ENCODE measurements around the gene ITPRID1.
"Not testable (repeated sequence)": the region's sequence is repeated elsewhere in the genome, so short reads cannot be mapped to it uniquely, and the experiment has no call there.

Gene ITPRID1

DNA sequence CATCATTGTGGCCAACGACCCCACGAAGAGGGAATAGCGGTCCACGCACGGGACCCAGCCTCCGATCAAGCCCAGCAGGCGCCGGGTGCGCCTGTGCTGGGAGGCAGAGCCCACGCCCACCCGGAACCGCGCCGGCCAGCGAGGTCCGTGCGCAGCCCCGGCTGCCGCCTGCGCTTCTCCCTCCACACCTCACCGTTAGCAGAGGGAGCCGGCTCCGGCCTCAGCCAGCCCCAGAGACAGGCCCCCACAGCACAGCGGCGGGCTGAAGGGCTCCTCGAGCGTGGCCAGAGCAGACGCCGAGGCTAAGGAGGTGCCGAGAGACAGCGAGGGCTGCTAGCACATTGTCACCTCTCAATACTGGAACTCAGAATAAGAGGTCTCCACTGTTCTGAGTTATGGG lies 3.6 kb downstream of the ITPRID1 start:
- no peak for DNase-seq

DNA sequence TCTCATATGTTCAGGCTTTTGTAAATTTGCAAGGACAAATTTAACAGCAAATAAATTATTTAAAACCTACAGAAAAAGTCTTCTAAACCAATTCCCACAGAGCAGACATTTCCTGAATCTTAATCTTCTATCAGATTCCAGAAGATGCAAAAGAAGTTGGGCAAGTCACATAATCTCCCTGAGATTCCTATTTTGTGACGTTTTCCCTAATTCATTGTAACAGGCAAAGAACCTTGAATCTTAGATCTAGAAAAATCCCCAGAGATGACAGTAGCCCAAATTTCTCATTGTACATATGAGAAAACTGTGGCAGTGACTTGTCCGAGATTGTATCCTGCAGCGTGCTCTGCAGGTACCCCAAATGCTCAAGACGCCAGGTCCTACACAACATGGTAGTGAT lies 4.9 kb downstream of the ITPRID1 start:
- DNase-seq, result no peak

DNA sequence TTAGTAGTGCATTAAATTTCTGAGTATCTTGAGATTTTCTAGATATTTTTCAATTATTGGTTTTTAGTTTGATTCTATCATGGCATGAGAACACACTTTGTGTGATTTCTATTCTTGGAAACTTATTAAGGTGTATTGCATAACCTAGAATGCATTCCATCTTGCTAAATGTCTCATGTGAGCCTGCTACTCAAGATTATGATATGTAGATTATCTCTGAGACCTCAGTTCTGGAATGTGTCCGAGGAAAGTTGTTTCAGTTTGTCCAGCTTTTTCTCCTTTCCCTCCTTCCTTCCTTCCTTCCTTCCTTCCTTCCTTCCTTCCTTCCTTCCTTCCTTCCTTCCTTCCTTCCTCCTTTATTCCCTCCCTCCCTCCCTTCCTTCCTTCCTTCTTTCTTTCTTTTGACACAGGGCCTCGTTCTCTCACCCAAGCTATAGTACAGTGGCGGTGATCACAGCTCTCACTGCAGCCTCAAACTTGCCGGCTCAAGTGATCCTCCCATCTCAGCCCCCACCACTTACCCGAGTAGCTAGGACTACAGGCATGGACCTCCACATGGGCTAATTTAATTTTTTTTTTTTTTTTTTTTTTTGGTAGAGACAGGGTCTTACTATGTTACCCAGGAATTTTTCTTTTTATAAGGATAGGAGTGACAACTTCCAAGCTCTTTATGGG lies 7.6 kb downstream of the ITPRID1 start:
- DNase-seq, result no peak

DNA sequence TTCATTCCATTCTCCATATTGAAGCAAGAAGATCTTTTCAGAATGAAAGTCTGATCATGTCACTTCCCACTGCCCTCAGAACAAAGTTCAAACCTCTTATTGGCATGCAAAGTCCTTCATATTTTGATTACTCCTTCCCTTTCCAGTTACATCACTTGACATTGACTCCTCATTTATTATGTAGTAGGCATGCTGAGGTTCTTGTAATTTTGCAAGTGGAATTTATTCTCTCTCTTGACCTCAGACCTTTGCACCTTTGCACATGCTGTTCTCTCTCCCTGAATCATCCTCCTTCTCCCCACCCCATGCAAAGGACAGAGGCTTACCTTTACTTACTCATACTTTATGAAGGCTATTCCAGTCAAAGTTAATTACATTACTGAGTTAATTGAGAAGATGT lies 13.0 kb downstream of the ITPRID1 start:
- DNase-seq, result no peak

DNA sequence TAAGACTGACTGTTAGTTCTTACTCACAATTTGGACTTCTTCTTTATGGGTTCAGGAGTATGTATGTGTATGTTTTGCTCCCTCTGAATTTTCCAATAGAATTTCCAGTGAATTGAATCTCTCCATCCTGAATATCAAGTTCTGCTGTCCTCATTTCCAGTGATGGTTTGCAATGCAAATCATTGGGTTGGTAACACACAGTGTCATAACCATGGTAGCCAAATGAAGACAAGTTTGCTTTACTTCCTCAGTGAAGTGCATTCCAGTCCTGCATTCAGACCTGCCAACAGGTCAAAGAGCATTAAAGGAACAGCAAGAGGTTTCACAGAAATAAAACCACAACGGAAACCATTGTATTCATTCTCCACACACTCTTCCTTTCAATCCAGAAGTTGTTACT lies 15.2 kb downstream of the ITPRID1 start:
- DNase-seq, result no peak

DNA sequence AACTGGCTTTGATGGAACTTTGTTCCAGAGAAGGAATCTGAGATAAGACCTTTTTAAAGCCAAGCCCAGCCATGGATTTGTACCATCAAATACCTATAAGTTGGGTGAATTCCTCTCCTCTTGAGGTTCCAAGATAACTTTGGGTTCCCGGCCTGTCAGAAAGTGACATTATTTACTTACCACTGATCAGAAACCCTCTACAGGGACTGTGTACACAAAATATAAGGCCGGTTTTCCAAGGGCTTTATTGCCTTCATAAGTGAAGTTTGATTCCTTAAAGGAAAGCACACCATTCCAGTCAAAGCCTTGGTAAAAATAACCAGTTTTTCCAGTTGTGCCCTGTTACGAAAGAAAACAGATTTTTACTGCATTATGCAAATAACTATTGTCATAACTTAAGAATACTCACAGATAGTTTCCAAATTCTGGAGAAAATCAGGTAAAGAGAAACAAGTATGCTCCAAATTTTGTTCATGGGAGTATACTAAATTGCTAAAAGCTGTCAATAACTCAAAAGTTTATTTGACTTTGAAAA lies 26.8 kb downstream of the ITPRID1 start:
- not testable (repeated sequence) for DNase-seq

DNA sequence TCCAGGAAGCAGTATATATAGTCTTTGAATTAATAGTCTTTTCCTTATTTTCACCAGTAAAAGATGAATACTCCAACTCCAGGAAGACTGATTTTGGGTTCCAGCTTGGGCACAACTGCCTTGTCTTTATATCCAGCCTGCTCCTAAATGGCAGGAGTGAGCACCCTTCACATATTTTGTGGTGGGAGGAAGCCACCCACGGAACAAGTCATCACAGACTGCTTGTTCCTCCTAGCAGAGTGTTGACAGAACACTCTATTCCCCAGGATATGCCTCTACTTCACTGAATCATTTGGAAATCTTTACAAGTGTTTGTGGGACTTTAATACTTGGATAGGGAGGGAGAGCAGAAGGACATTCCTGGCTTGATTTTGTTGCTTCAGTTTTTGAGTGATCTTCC lies 31.7 kb downstream of the ITPRID1 start:
- no peak for DNase-seq

DNA sequence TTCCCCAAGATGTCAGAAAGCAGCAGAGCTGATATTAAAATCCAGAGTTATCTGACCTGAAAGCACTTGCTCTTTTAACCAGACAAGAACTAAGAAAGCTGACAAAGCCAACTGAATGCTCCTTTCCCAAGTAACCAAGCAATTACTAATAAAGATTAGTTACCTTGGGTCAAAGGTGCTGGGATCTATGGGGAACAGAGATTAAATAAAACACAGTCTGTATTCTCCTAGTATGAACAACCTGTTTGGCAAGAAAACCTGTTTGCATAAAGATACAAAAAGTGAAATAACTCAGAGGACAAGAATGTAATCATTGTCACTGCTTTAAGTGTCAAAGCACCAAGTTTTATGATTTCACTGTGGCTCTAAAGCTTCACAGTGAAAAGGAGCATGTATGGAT lies 35.7 kb downstream of the ITPRID1 start:
- no peak for DNase-seq

DNA sequence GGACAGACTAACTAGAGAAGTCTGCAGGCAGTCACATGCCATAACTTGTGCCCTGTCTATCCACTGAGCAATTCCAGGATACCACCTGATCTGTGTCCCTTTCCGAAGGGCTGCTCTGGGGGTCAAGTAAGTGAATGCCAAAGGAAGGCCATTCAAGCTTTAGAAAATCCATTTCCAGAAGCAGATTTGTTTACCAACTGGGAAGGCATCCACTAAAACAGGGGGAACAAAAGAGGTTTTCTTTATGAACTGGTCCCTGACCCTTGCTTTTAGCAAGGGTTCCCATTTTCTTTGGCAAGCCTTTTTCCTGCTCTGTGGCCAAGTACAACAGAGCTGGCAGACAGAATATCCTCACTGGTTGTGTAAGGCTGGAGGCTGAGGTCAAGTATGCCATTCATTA lies 36.5 kb downstream of the ITPRID1 start:
- no peak for DNase-seq

DNA sequence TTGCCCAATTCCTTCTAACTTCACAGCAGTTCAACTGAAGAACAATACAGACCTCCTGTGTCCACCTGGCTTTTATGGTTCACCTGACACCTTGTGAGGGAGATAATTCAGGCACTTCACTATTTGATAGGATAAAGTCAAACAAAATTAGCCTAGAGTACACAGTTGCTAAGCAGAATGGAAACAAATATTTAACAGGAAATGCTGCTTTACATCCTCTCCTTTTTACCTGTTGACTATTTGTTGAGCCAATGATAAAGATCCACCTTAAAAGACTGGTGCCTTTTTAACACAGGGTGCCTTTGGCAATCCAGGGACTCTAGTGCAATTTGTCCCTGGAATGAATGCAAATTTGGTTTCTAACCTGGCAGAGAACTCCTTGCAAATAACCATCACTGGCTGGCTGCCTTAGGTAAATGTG lies 39.8 kb downstream of the ITPRID1 start:
- no peak for DNase-seq

DNA sequence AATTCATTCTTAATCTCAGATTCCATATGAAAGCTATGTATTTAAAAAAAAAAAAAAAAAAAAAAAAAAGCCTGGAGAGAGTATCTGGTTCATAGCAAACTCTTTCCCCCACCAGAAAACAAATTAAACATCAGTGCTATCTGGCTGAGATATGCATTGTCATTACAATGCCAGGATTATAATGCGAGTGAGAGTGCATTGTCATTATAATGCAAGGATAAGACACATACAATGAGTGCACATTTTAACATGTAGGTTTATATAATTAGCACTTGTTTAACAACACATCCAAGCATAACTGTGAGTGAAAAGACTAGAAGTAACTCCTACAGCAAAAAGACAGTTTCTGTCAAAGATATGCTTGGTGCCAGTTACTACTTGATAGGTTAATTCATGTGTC lies 48.1 kb downstream of the ITPRID1 start:
- DNase-seq, result no peak

DNA sequence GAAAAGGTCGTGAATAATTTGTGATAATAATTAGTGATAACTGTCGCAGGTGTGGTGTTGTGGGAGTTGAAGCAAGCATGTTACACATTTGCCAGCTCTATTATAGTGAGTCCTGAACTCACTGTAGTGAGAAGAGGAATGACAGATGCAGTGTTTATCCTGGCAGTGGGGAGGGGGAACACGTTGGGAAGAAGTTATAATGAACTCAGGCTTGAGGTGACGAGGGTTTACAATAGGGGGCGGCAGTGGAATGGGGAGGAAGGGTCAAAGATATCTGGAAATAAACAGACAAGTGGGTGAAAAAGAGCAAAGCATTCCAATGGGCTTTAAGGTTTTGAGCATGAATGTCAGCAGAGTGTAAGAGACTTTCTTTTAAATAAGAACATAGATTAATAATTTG lies 49.6 kb downstream of the ITPRID1 start:
- no peak for DNase-seq

DNA sequence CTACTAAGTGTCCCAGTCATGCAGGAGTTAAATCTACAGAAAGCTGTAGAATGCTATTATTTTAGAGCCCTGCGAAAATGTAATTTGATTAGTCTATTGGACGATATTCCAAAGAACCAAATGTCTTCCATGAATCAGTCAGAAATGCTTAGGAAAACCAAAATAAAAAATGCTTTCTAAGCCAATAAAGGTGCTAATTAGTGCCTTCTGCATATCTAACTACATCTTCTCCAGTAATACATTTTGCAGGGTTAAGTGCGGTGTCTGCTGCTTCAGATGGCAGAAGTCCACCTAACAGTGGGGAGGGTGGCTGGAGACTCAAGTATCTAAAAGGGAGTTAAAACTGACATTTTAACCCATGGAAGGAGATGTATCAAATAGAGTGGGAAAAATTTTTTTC lies 50.1 kb downstream of the ITPRID1 start:
- DNase-seq, result no peak

DNA sequence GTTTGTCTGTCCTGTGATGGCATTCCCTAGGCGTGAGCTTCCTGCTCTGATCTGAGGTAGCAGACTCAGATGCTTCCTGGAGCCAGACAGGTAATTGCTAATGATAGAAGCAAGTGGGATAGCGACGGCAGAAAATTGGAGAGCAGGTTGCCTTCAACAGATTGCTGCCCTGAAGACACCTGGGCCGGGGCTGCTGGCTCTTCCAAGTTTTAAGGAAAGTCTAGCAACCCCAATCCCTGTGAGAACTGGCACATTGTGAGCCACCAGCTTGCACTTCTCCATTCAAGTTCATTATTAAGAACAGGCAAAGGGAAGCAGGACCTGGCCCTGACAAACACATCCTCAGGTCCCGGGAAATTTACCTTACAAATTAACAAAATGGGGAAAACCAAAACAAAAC lies 50.8 kb downstream of the ITPRID1 start:
- no peak for DNase-seq

DNA sequence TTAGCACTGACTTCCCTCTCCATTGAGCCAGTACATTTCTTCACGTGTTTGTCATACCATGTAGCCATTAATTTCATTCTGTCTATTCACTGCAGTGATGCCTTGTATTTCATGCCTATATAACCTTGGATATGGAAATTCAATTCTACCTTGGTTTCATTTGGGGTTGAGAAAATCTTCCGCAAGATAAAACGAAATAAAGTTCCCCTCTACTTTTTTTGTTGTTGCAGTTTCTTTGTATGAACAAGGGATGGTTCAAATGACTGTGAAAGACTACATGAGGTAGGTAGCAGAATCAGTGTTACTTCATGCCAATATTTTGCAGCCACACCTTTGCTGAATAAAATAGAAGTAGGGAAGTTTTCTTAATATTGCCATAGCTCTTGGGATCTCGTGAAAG lies 55.6 kb downstream of the ITPRID1 start:
- no peak for DNase-seq

DNA sequence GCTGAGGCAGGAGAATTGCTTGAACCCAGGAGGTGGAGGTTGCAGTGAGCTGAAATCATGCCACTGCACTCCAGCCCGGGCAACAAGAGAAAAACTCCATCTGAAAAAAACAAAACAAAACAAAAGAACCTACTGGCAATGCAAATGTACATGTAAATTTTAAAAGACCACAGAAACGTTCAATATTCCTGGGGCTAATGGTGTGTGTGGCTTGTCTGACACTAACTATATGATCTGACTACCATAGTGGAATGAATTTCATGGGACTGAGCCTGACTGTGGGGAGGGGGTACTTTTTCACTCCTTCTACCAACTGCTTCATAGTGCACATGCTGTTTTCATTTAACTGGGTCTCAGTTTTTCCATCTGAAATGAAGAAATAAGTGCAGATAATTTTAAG lies 69.6 kb downstream of the ITPRID1 start:
- no peak for DNase-seq

DNA sequence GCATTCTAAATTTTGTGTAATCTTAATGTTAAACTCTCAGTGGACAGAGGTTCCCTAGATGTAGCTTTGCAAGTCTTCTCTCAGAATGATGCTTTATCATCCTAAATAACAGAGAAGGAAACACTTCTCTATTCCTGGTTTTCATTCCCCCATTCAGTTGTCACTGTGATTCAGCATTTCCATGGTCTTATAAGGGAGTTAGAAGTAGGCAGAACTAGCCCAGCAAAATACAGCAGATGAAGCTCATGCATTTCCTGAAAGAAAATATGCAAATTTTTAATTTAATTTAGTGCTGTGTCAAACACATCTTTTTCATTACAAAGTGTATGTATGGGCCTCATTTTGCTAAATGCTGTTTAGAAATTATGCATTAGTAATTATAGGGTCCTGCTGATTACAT lies 70.1 kb downstream of the ITPRID1 start:
- no peak for DNase-seq

DNA sequence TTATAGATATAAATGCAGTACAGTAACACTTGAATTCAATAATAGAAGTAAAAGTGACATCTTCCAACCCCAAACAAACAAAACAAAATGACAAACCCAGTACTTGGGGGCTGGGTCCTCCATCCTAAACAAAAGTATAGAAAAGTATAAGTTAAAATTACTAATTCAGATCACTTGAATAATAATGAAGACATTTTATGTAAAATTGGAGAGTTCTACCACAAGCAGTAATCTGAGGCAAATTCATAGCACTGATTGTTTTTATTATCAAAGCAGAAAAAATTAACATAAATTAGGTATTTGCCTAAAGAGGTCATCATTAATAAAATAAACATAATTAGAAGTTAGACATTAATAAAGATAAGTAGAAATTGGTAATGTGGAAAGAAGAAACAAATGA lies 81.5 kb downstream of the ITPRID1 start:
- DNase-seq, result no peak

DNA sequence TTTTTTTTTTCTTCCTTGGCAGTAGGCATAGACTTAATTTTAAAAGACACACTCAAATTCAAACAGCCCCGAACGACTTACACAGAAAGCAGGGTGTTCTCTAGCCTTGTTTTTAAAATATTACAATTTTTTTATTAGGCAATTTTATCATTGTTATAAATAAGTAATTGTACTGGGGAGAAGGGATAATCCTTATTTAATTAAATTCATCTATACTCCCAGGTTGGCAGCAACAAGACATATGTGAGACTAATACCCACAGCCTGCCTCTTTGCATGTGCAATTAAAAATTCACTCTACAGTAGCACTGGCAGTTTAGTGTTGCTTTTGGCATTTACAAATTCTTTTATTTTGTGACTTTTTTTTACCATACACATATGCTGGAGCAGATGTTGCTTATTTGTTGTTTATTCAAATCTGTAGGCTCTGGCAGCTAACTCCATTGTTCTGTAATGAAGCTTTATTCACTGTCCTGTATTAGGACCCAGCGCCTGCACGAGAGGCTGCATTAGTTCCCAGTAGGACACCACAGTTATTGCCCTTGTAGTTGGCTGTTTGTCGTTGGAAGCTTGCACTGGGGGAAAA lies 88.2 kb downstream of the ITPRID1 start:
- DNase-seq, result no peak

DNA sequence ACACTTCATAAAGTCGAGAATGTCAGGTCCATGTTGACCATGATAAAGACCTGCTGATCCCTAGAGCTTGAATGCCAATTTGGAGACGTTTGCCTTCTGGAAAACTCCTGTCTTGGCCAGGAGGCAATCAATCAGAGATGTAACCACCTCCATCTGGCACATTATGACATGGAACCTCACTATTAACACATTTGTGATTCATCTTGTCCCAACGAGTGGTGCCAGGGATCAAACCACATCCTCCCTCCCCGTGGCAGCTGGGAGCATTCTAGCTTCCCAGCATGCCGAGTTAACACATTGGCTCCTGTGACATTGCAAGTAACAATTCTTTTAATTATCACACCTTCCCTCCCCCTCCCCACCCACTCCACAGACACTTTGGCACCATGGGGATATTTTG lies 89.2 kb downstream of the ITPRID1 start:
- DNase-seq, result no peak

DNA sequence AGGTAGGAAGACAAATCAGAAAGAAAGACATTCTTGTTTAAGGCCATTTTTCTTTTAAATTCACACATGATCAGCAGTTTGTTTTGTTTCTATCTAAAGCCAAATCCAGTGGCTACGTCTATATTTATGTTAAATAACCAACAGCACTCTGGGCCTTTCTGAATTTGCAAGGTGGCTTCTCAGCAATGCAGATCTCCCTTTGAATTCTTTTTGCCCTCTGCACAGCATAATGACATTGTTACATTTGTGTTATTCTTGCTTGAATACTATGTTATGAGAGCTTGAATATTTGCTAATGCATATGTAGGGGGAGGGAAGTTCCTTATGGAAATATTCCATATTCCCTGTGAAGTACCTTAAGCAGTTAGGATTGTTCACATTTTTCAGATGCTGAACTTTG lies 99.7 kb downstream of the ITPRID1 start:
- DNase-seq, result no peak

DNA sequence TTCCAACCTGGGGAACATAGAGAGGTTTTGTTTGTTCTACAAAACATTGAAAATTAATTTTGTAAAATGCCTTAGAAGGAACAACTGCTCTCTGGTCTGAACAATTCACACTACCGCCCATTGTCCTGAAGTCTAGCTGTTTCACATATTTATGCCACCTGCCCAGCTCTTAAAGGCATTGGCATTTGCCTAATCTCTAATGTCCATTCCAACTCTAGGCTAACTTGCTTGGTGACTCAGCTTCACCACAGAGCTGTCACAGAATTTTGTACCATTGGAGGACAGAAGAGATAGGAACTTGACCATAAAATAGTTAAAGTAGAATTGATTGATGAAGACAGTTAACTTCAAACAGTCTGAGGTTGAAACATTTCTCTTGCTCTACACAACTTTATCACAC lies 119.6 kb downstream of the ITPRID1 start:
- DNase-seq, result no peak

DNA sequence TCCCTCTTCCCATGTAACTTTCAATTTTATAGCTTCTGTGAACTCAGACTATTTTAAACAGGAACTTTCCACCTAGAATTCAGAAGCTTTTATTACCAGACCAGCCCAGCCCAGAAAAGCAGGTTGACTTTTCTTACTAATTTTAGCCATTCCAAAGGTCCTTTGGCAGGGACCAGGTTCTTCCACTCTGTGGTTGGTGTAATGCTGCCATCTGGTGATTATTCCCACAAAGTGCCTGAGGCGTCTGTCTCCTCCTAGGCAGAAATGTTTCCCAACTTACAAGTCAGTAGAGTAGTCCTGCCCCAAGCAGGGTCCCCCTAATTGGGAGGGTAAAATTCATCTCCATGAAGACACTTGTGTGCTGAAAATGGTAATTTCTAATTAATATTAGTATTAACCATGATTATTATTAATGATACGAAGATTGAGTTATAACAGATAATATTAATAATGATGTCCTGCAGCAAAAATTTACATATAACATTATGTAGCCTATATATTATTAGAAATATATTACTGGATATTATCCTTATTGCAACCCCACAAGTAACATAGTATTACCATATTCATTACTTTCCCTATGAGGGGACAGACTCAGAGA lies 120.1 kb downstream of the ITPRID1 start:
- peak; percentile 4 for DNase-seq

DNA sequence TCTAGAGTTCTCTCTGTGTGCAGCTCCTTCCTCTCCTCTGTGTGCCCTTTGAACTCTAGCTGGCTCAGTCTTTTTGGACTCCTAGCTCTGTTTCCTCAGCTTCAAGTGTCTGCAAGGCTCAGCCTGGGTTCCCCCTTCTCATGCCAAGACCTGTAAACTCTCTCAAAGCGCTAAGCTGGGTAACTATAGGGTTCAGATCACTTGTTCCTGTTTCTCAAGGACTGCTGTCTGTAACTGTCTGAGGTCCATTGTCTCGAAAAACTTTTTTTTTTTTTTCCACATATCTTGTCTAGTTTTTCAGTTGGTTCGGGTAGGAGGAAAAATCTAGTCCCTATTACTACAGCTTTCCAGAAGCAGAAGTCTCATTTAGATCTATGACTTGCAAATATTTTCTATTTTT lies 126.5 kb downstream of the ITPRID1 start:
- DNase-seq, result no peak

DNA sequence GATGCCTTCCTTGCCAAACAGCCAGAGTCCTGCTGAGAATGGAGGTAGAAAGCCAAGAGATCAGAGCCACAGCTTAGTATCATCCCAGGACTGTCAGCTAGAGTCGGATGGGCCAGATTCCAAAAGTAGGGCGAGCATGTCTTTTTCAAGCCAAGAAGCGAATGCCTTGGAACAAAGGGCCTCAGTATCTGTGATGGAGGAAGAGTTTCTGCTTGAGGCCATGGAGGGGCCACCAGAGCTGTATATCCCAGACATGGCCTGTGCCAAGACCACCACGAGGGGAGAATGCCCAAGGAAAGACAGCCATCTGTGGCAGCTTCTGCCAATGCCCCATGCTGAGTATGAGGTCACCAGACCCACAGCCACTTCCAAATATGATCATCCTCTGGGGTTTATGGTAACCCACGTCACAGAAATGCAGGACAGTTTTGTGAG lies 128.8 kb downstream of the ITPRID1 start:
- DNase-seq, result no peak
